NOMO-1 treated with dmso at 0.1 percent for 144 hours (cell line): ENCODE results near the gene HSD17B2.

ENCODE experiments used
- DNase-seq: peaks from one replicate; lab custom pipeline; 2025; ENCODE audit not compliant: unreplicated experiment; lab: John Stamatoyannopoulos, UW

Gene HSD17B2

GRCh38 chr16:82017911-82018568, 17.0 kb upstream of the HSD17B2 start:
- no peak for DNase-seq

GRCh38 chr16:82019535-82019934, 15.5 kb upstream of the HSD17B2 start:
- no peak for DNase-seq

- DNase-seq: no peak
Measured at GRCh38 chr16:82020051-82020450, 15.0 kb upstream of the HSD17B2 start.

- no peak for DNase-seq
Measured at GRCh38 chr16:82023206-82023605, 11.8 kb upstream of the HSD17B2 start.

- no peak for DNase-seq
Measured at GRCh38 chr16:82024316-82024715, 10.7 kb upstream of the HSD17B2 start.

GRCh38 chr16:82024883-82025282, 10.2 kb upstream of the HSD17B2 start:
- DNase-seq: no peak

GRCh38 chr16:82027629-82028064, 7.4 kb upstream of the HSD17B2 start:
- no peak for DNase-seq

GRCh38 chr16:82031116-82032084, 3.7 kb upstream of the HSD17B2 start:
- DNase-seq: no peak

GRCh38 chr16:82033006-82033405, 2.0 kb upstream of the HSD17B2 start:
- no peak for DNase-seq

- no peak for DNase-seq
Measured at GRCh38 chr16:82033683-82034300, 1.3 kb upstream of the HSD17B2 start.

GRCh38 chr16:82037251-82037650, 2.2 kb downstream of the HSD17B2 start:
- no peak for DNase-seq

GRCh38 chr16:82037666-82038065, 2.6 kb downstream of the HSD17B2 start:
- DNase-seq: no peak

GRCh38 chr16:82040296-82040695, 5.2 kb downstream of the HSD17B2 start:
- DNase-seq: no peak

GRCh38 chr16:82041542-82041941, 6.5 kb downstream of the HSD17B2 start:
- no peak for DNase-seq

GRCh38 chr16:82042144-82042543, 7.1 kb downstream of the HSD17B2 start:
- DNase-seq: no peak

GRCh38 chr16:82042846-82043245, 7.8 kb downstream of the HSD17B2 start:
- no peak for DNase-seq

- DNase-seq: no peak
Measured at GRCh38 chr16:82043680-82044584, 8.9 kb downstream of the HSD17B2 start.

GRCh38 chr16:82044585-82044911, 9.5 kb downstream of the HSD17B2 start:
- no peak for DNase-seq

- no peak for DNase-seq
Measured at GRCh38 chr16:82045465-82045864, 10.4 kb downstream of the HSD17B2 start.

GRCh38 chr16:82046541-82046940, 11.5 kb downstream of the HSD17B2 start:
- no peak for DNase-seq

GRCh38 chr16:82046941-82047340, 11.9 kb downstream of the HSD17B2 start:
- no peak for DNase-seq
